Neuronal stem cell (in vitro differentiated cells): ENCODE results near the gene GPRC5B.

Experiments used
- DNase-seq: peaks from one replicate; pipeline ENCODE4 v3.0.0-alpha.2; 2013; ENCODE audit warnings: low spot score
- H2AFZ ChIP-seq: one replicate; pipeline ENCODE4 v1.6.1; 2013; ENCODE audit warnings: mild to moderate bottlenecking, low read length, inconsistent platforms
- H2AK5ac ChIP-seq: 2 replicates; pipeline ENCODE4 v1.6.1; 2013; ENCODE audit warnings: low read depth, mild to moderate bottlenecking, inconsistent platforms, low read length, moderate library complexity, mixed read lengths
- H2BK120ac ChIP-seq: 2 replicates; pipeline ENCODE4 v1.6.1; 2013; ENCODE audit warnings: low read depth, mild to moderate bottlenecking, inconsistent platforms, low read length, moderate library complexity, mixed read lengths
- H2BK12ac ChIP-seq: one replicate; pipeline ENCODE4 v1.6.1; 2013; ENCODE audit warnings: low read length, inconsistent platforms
- H2BK15ac ChIP-seq: 2 replicates; pipeline ENCODE4 v1.6.1; 2013; ENCODE audit warnings: mild to moderate bottlenecking, low read length, inconsistent platforms, mixed read lengths
- H2BK5ac ChIP-seq: one replicate; pipeline ENCODE4 v1.6.1; 2013; ENCODE audit warnings: inconsistent platforms, mild to moderate bottlenecking, low read length, moderate library complexity
- H3K14ac ChIP-seq: one replicate; pipeline ENCODE4 v1.6.1; 2013; ENCODE audit warnings: low read length, inconsistent platforms
- H3K18ac ChIP-seq: 2 replicates; pipeline ENCODE4 v1.6.1; 2013; ENCODE audit warnings: low read length, inconsistent platforms
- H3K23ac ChIP-seq: 2 replicates; pipeline ENCODE4 v1.6.1; 2013; ENCODE audit warnings: low read depth, mild to moderate bottlenecking, mixed read lengths, low read length, inconsistent platforms; ENCODE audit not compliant: poor library complexity
- H3K27ac ChIP-seq: replicated peaks from 3 replicates; pipeline ENCODE4 v1.5.1; 2013; ENCODE audit warnings: low read length, inconsistent platforms
- H3K27me3 ChIP-seq, 3 experiments: 2 replicates each; pipeline ENCODE4 v1.6.1; 2013; ENCODE audit warnings: low read length in 3 of 3, mild to moderate bottlenecking in 2 of 3, inconsistent platforms in 1 of 3, low read depth in 1 of 3, mixed read lengths in 1 of 3, moderate library complexity in 1 of 3; ENCODE audit not compliant: control insufficient read depth in 3 of 3, insufficient read depth in 3 of 3
- H3K36me3 ChIP-seq, 2 donors: replicated peaks in 1 of 2; 2 replicates each; pipeline ENCODE4 v1.6.1; 2013; ENCODE audit warnings: low read length in 2 of 2; ENCODE audit not compliant: control insufficient read depth in 2 of 2, insufficient read depth in 2 of 2
- H3K4ac ChIP-seq: 2 replicates; pipeline ENCODE4 v1.6.1; 2013; ENCODE audit warnings: inconsistent platforms, mild to moderate bottlenecking, low read length, moderate library complexity
- H3K4me1 ChIP-seq, 2 donors: 1 replicate in 1 of 2; 2 replicates in 1 of 2; pipeline ENCODE4 v1.6.1; 2013; ENCODE audit warnings: low read length in 2 of 2, low read depth in 1 of 2; ENCODE audit not compliant: control insufficient read depth in 2 of 2, insufficient read depth in 1 of 2
- H3K4me2 ChIP-seq: one replicate; pipeline ENCODE4 v1.6.1; 2013; ENCODE audit warnings: mild to moderate bottlenecking, low read length, inconsistent platforms; ENCODE audit not compliant: insufficient read depth, poor library complexity, severe bottlenecking
- H3K4me3 ChIP-seq, 2 donors: 2 replicates each; pipeline ENCODE4 v1.5.1; 2013; ENCODE audit warnings: low read length in 2 of 2, mild to moderate bottlenecking in 2 of 2, inconsistent platforms in 1 of 2, moderate library complexity in 1 of 2
- H3K79me1 ChIP-seq: one replicate; pipeline ENCODE4 v1.6.1; 2013; ENCODE audit warnings: low read depth, mild to moderate bottlenecking, inconsistent platforms, low read length, moderate library complexity
- H3K9ac ChIP-seq: one replicate; pipeline ENCODE4 v1.6.1; 2013; ENCODE audit warnings: mild to moderate bottlenecking, low read depth, low read length, inconsistent platforms; ENCODE audit not compliant: poor library complexity
- H3K9me3 ChIP-seq, 2 donors: replicated peaks in 1 of 2; 2 replicates each; pipeline versions ENCODE3 to v1.6.1; 2013; ENCODE audit warnings: low read length in 2 of 2, mild to moderate bottlenecking in 2 of 2, inconsistent platforms in 1 of 2, low read depth in 1 of 2, mixed read lengths in 1 of 2, moderate library complexity in 1 of 2; ENCODE audit not compliant: control insufficient read depth in 2 of 2, insufficient read depth in 1 of 2
- H4K8ac ChIP-seq: one replicate; pipeline ENCODE4 v1.6.1; 2013; ENCODE audit warnings: low read depth, mild to moderate bottlenecking, inconsistent platforms, low read length, moderate library complexity
- H4K91ac ChIP-seq: one replicate; pipeline ENCODE4 v1.6.1; 2013; ENCODE audit warnings: low read length, low read depth, mild to moderate bottlenecking, inconsistent platforms; ENCODE audit not compliant: poor library complexity
- WGBS, 2 donors: extraction: QIAGEN DNeasy Blood & Tissue Kit; methylation state at CpG; one replicate each; pipeline ENCODE4 v1.1.7; 2013; ENCODE audit warnings: missing lambda C conversion rate in 2 of 2, mixed read lengths in 1 of 2; ENCODE audit not compliant: insufficient read length in 2 of 2, insufficient replicate concordance in 1 of 2; ENCODE audit errors: extremely low coverage in 2 of 2; 5-methylcytosine and 5-hydroxymethylcytosine counted together

The GPRC5B gene

DNA sequence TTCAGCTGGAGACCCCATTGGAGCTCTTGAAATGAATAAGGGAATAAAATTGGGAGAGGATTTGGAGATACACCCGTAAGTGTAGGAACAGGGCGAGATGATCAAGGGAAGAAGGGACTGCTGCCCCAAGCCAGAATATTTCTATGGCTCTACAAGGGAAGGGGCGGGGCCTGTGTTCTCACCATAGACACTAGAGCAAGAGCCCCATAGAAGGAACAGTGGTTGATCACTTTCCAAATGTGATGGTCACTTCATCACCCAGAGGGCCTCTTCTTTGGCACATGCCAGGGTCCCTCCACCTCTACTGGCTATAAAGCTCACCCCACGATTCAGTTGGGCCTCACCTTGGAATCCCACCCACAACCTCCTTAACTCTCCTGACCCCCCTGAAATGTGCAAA lies 25.0 kb downstream of the GPRC5B start:
- H3K23ac ChIP-seq: no peak overlapping the region
- peak overlapping the region; percentile 73 for H3K18ac ChIP-seq
- H3K4me2 ChIP-seq: no peak overlapping the region
- no peak for DNase-seq
- H3K9me3 ChIP-seq: no peaks in the 10 kb centered on the region
- H3K14ac ChIP-seq: no peak overlapping the region
- H3K4me1 ChIP-seq: peaks cover 32 to 33% of the 10 kb centered on the region in 2 donors
- peak overlapping the region; percentile 49 for H2AK5ac ChIP-seq
- peaks cover 2% of the 10 kb centered on the region for H3K79me1 ChIP-seq
- H3K27me3 ChIP-seq: no peaks in the 10 kb centered on the region
- peak overlapping the region; percentile 20 for H2BK15ac ChIP-seq
- H4K8ac ChIP-seq: no peak overlapping the region
- no peak overlapping the region for H3K27ac ChIP-seq
- no peak overlapping the region for H4K91ac ChIP-seq
- H3K4ac ChIP-seq: no peak overlapping the region
- H2BK5ac ChIP-seq: no peak overlapping the region
- no peak overlapping the region for H2AFZ ChIP-seq
- no peak overlapping the region for H2BK12ac ChIP-seq
- H3K9ac ChIP-seq: no peak overlapping the region
- peaks cover 2 to 65% of the 10 kb centered on the region in 2 donors for H3K36me3 ChIP-seq
- H2BK120ac ChIP-seq: no peak overlapping the region
- no peak overlapping the region for H3K4me3 ChIP-seq
- WGBS, 2 donors: no CpG with 5 or more reads among the region's 4 CpGs

DNA sequence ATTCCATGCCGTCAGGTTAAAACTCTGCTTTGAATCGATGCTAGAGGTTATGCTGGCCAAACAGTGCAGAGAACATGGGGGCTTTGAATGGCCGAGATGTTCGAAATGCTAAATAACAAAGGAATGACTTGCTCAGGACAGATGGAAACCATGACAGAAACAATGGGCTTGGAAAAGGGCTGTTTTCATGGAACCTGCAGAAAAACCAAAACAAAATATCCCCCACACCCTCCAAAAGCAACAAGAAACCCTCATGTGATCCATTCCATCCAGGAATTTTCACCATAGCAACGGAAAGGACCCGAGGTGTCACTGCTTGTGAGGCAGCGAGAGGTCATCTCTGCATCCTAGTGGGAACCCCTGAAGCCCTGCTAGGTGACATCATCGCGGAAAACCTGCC lies 25.5 kb downstream of the GPRC5B start:
- Histone ChIP-seq H3K27ac (no peak overlapping the region), H3K23ac (no peak overlapping the region), H3K4ac (no peak overlapping the region), H2AK5ac (no peak overlapping the region), H3K14ac (no peak overlapping the region), H2BK15ac (no peak overlapping the region), H3K4me1 (peaks cover 32 to 33% of the 10 kb centered on the region in 2 donors), H3K36me3 (peaks cover 2 to 60% of the 10 kb centered on the region in 2 donors), H2BK120ac (no peak overlapping the region), H4K91ac (no peak overlapping the region), H3K4me3 (no peak overlapping the region), H3K18ac (no peak overlapping the region), H2AFZ (no peak overlapping the region), H3K9me3 (no peaks in the 10 kb centered on the region), H2BK12ac (no peak overlapping the region), H3K4me2 (no peak overlapping the region), H3K9ac (no peak overlapping the region), H3K79me1 (peaks cover 2% of the 10 kb centered on the region), H3K27me3 (no peaks in the 10 kb centered on the region), H2BK5ac (no peak overlapping the region), H4K8ac (no peak overlapping the region)
- no CpG with 5 or more reads among the region's 9 CpGs for WGBS, 2 donors
- no peak for DNase-seq

DNA sequence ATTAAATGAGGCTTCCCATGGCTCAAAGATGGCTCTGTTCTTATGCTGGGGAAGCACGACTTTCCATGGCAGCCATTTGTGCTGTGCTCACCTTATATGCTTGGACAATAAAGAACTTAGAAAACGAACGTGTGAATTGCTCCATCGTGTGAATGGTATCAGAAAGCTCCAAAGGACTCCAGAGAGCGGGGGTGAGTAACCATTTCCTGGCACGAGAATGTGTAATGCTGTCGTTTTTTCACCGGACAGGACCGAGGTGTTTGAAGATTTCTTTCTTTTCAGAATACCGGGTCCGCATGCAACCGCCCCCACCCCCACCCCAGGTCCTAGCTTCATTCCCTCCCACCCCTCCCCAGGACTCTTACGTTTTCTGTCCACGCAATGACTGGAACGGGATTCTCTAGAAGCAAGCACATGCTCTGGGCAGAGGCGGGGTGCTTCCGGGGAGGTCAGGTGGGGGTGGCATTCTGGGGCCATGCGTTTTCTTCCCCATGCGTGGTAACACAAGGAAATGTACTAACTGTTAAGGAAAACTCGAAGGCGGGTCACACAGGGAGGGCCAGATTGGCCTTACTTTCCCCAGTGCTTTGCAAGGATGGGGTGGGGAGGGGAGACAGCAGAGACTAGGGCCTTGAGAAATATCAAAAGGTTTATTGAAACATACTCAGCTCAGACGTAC lies 26.2 kb downstream of the GPRC5B start:
- Histone ChIP-seq H3K9ac (no peak overlapping the region), H3K23ac (no peak overlapping the region), H3K27me3 (no peaks in the 10 kb centered on the region), H4K8ac (no peak overlapping the region), H3K4me2 (no peak overlapping the region), H3K9me3 (no peaks in the 10 kb centered on the region), H3K14ac (no peak overlapping the region), H2BK12ac (no peak overlapping the region), H2AK5ac (no peak overlapping the region), H2BK5ac (no peak overlapping the region), H4K91ac (no peak overlapping the region), H3K4me3 (no peak overlapping the region), H2BK15ac (no peak overlapping the region), H3K4me1 (peaks cover 32 to 34% of the 10 kb centered on the region in 2 donors), H3K27ac (no peak overlapping the region), H3K36me3 (peaks cover 2 to 54% of the 10 kb centered on the region in 2 donors), H3K79me1 (peaks cover 2% of the 10 kb centered on the region), H3K4ac (no peak overlapping the region), H2BK120ac (no peak overlapping the region), H3K18ac (no peak overlapping the region), H2AFZ (no peak overlapping the region)
- no peak for DNase-seq
- WGBS, 2 donors: no CpG with 5 or more reads among the region's 22 CpGs

DNA sequence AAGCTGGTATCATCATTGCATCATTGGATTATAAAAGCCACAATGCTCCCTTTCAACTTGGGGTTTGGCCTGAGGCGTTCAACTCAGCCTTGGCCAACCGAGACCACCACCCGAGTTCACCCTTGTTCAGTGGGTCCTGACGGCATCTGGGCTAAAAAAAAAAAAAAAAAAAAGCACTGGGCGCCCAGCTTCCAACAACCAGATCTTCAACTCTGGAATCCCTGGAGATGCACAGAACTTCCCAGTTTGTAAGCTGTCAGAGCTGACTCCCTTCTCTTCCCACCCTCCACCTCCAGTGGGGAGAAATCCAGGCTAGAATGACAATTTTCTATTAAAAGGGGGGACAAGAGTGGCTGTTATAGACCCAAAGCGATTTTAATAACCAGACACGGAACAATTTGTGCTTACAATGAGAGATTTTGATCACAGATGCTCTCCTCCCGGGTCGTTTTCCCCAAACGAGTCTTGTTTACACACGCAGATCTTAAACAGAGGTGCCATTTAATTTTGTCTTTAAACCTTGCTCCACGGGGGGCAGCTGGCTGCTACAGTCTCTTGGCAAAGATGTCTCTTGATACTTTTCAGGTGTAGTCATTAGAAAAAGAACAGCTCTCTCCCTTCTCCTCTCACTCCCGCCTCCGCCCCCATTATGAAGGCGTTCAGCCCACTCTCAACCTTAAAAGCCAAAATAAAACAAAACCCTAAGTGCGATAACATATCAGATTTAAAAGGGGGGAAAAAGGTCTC lies 26.9 kb downstream of the GPRC5B start:
- H2AK5ac ChIP-seq: no peak overlapping the region
- H3K4me1 ChIP-seq: peaks cover 32 to 34% of the 10 kb centered on the region in 2 donors
- H2AFZ ChIP-seq: no peak overlapping the region
- no peak overlapping the region for H2BK5ac ChIP-seq
- no peak overlapping the region for H2BK15ac ChIP-seq
- no peaks in the 10 kb centered on the region for H3K27me3 ChIP-seq
- H3K14ac ChIP-seq: no peak overlapping the region
- H3K4me3 ChIP-seq: no peak overlapping the region
- no peak overlapping the region for H3K4ac ChIP-seq
- no CpG with 5 or more reads among the region's 16 CpGs for WGBS, 2 donors
- H2BK120ac ChIP-seq: no peak overlapping the region
- no peak overlapping the region for H3K4me2 ChIP-seq
- no peaks in the 10 kb centered on the region for H3K9me3 ChIP-seq
- no peak overlapping the region for H3K9ac ChIP-seq
- no peak for DNase-seq
- no peak overlapping the region for H3K23ac ChIP-seq
- H2BK12ac ChIP-seq: no peak overlapping the region
- H3K36me3 ChIP-seq: peaks cover 2 to 50% of the 10 kb centered on the region in 2 donors
- H4K91ac ChIP-seq: no peak overlapping the region
- H3K18ac ChIP-seq: no peak overlapping the region
- peaks cover 2% of the 10 kb centered on the region for H3K79me1 ChIP-seq
- H3K27ac ChIP-seq: no peak overlapping the region
- no peak overlapping the region for H4K8ac ChIP-seq
